CD4-positive, alpha-beta T cell treated with Interleukin-17A for 4 hours (primary cell): ENCODE data around the gene LTF.
A peak's percentile ranks its signal among the peaks of the same experiment; 100 is the strongest.
"Not testable (repeated sequence)": the region's sequence is repeated elsewhere in the genome, so short reads cannot be mapped to it uniquely, and the experiment has no call there.

Experiments
- DNase-seq: peaks from one replicate; pipeline ENCODE4 v3.0.0-alpha.2; 2020; ENCODE audit warnings: mixed read lengths

LTF gene

DNA sequence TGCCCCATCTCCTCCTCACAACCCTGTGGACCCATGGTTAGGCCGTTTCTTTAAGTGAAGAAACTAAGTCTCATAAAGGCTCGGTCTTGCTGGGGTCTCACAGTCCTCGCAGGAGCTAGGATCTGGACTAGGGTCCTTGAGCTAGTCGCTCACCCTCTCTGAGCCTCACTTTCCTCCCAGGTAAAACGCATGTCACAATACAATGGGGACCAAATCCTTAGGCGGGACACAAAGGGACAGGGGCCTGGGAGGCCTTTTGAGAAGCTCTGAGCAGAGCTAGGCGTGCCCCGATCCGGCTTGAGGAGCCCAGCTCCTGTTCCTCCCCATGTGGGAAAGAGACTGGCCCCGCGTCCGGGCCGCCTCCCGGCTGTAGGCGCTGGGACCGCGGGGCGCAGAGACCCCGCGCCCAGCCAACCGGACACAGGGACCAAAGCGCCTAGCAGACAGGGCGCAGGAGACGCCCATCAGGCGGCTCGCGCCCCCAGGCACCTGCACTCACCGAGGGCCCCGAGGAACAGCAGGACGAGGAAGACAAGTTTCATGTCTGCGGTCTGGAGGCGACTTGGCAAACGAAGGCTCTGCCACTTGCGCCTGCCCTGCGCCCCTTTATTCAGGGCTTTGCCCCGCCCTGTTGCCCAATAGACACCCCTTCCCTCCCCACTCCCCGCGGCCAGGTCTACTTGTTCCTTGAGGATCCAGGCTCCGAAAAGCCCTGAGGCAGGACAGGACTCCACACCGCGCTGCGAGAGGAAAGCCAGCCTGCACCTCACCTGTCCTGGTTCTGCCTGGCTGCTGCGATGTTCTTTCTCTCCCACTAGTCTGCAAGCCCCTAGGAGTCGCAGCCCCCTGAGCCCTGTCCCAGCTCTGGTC lies at the start of gene LTF:
Gene LTF, minus strand, starts transcription at position 580 of the 870 bp plus-strand sequence. Its CDS starts 38 bp downstream, at position 542.
- no peak for DNase-seq

DNA sequence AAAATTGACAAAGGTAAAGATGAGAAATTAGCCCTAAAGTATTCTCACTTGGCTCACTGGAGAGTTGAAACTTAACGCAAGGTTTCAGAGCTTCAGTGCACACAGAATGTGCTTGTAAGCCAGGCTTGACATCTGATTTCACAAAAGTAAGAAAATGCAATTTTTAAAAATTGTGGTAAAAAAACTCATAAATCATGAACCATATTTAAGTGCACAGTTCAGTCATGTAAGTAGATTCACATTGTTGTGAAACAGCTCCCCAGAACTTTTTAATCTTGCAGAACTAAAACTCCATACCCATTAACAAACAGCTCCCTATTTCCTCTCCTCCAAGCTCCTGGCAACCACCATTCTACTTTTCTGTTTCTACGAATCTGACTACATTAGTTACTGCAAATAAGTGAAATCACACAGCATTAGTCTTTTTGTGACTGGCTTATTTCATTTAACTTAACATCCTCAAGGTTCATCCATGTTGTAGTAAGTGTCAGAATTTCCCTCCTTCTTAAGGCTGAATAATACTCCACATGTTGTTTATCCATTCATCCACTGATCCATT lies 47.6 kb upstream of the LTF start:
- DNase-seq: no peak

DNA sequence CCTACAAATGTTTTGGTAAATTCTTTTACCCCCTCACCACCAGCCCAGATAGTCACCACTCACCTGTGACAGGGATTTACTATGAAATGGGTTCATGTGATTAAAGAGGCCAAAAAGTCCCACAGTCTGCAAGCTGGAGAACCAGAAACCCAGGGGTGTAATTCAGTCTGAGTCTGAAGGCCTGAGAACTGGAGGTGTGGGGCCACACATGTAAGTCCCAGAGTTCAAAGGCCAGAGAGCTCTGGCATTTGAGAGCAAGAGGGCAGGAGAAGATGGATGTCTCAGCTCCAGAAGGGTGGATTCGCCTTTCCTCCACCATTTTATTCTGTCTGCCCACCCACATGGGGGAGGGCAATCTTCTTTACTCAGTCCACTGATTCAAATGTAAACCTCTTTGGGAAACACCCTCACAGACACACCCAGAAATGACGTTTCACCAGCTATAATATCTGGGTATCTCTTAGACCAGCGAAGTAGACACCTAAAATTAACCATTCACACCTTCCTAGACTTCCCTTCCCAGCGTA lies 45.0 kb upstream of the LTF start:
- no peak for DNase-seq

DNA sequence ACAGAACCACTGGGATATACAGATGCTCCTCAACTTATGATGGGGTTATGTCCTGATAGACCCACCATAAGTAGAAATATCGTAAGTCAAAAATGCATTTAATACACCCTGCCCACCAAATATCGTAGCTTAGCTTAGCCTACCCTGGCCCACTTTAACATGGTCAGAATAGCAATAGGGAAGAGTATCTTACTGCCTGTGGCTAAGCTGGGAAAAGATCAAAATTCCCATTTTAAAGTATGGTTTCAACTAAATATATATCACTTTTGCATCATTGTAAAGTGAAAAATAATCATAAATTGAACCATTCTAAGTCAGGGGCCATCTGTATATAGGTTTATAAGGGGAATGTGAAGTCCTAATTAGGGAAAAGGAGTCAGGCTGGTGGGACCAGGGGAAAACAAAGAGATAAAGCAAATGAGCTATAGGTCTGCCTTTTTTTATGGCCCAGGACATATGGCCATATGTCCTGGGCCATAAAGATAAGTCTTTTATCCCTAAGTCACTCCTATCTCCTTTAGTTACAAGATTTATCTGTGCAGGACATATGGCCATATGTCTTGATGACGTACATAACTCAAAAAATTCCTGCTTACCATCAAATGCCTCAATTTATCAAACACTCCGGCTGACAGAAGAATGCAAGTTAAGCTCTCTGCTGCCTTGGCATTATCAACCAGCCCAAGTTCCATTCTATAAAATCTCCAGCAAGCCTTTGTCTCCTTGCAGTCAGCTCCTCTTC lies 44.3 kb upstream of the LTF start:
- DNase-seq: no peak

DNA sequence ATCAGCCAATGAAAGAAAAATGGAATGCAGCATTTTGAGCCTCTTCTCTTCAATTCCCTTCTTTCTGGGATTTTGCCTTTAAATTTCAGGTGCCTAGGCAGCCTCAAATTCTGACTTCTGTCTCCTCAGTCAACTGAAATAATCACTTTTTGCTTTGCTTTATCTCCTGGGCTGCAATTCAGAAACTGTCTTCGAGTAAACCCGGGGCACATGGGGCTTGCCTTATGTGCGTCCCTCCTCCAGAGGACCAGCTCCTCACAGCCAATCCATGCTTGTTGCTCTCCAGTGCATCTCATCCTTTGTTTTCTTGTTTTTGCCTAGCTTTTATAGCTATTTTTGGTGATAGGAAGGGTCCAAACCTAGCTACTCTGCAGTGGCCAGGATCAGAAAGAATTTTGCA lies 41.8 kb upstream of the LTF start:
- no peak for DNase-seq

DNA sequence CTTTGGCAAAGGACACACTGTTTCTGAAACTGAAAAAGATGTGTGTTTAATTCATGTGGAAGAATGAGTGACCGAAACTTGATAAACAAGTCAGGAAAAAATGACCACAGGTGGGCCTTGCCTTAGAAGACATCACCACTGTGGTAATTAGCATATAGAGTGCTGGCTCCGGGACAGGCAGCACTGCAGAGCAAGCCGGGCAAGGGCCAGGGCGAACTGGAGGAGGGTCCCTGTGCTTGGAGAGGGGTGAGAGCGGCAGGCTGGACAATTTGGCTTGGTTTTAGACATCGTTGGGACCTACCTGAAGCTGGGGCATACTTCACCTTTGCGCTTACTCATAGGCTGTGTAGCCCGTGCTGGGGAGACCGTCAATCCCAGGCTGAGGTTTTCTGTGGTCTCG lies 41.2 kb upstream of the LTF start:
- DNase-seq: no peak

DNA sequence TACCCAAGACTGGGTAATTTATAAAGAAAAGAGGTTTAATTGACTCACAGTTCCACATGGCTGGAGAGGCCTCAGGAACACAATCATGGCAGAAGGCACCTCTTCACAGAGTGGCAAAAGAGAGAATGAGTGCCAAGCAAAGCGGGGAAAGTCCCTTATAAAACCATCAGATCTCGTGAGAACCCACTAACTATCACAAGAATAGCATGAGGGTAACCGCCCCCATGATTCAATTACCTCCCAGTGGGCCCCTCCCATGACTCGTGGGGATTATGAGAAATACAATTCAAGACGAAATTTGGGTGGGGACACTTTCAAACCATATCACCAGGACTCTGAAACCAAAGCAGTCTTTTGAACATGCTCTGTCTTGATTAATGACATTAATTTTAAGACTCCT lies 40.1 kb upstream of the LTF start:
- peak; percentile 26 for DNase-seq

DNA sequence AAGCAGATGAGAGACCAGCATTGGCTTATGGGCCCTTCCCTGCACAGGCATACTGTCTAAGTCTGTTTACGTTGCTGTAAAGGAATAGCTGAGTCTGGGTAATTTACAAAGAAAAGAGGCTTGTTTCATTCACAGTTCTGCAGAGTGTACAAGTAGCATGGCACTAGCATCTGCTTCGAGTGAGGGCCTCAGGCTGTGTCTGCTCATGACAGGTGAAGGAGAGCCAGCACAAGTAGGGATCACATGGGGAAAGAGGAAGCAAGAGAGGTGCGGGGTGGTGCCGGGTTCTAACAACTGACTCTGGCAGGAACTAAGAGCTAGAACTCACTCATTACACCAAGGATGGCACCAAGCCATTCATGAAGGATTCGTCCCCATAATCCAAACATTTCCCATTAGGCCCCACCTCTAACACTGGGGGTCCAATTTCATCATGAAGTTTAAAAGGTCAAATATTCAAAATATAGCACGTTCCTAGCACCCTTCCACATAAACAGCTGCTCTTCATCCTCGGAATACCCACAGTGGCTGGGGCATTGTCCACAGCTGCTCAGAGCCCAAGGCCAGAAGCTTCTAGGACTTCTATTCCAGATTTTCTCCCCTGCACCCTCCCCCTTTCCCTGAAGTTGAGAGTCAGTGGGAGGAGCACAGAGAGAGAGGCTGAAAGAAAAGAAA lies 38.6 kb upstream of the LTF start:
- DNase-seq: no peak

DNA sequence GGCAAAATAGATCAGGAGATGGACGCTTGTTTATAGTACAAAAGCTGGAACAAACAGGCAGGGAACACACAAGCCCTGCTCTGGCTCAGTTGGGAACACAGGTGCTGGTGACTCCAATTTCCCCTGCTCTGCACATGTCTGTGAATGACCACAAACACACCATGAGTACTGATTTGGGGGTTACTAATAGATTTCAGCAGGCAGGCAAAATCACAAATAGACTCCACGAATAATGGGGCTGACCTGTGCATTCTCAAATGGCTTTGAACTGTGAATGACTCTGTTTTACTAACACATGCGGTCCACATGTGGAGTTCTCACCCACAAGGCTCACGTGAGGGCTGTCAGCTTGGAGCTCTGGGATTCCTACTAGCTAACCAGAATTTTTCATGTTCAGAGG lies 37.0 kb upstream of the LTF start:
- no peak for DNase-seq

DNA sequence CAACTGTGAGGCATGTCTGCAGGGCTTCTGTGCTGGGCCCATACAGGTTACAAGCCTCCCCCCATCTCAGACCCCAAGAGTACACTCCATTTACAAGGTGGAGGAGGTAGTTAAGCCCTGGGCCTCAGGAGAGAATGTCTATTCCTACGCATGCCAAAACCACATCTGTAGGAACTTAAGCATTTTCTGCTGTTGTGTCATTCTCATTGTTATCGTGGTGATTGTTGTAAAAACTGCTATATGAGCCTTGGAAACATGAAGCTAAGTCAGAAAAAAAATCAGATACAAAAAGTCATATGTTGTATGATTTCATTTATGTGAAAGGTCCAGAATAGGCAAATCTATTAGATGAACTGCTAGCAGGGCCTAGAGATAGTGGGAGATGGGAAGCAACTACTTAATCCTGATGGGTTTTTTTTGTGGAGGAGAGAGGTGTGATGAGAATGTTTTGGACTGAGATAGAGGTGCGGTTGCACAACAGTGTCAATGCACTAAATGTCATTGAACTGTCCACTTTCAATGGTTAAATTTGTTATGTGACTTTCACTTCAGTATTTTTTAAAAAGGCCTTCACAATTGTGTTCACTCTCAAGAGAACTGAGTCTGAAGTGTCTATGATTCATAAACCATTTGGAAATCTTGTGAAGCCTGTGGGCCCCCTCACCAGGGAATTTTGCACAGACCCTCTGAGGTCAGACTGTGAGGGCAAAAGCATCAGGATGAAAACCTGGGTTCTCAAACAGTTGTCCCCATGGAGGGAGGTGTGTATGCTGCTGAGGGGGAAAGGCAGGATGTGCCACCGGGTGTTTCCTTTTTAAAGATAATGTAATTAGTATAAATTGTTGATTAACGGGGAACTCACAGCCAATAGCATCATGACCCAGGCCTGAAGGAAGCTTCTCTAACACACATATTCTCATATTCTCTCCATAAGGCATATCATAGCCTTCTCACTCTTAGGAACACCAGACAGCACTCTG lies 36.2 kb upstream of the LTF start:
- DNase-seq: no peak

DNA sequence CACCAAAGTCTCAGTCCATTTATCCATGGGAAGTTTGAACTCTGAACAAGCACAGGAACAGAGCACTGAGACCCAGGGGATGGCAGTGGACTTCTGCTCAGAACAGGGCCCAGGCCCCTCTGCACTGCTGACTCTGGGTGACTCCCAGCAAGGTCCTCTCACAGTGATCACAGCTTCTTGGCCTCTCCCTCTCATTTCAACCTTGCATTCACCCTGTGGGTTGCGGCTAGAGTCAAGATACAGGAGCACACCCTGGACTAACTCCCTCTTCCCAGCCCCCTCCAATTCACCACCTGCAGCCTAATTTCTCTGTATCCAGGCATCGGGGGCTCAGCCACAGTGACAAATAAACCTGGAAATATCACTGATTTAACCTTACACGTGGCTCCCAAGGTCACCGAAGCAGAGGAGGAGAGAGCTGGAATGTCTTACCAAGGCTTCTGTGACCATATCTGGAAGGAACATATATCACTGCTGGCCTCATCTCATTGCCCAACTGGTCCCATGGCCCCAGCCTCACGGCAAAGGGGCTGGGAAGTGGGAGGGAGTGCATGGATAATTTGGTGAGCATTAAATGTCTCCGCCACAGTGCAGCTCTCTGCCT lies 34.3 kb upstream of the LTF start:
- DNase-seq: no peak

DNA sequence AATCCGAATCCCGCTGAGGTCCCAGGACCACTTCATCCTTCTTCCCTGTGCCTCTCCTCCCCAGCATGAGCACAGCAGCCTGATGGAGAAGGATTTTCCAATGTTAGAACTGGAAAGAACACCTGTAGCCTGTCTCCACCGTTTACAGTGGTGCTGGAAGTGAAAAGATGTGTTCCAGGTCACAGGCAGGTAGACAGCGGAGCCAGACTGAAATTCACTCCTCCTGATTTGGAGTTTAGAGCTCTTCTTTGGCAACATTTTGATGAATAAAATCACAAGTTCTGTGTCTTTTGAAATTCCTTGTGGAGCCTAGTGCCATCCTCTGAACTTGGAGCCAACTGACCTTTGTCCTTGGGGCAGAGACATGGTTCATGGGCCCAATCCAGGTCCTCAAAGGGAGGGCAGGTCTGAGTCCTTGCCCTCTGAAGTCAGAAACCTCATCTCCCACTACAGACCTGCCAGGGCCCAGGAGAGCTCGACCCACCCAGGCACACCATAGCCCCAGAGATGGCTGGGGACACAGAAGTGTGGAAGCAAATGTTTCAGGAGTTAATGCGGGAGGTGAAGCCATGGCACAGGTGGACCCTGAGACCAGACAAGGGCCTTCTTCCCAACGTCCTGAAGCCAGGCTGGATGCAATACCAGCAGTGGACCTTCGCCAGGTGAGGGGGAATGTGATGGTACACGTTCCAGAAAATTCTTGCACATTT lies 33.0 kb upstream of the LTF start, which contains the start of gene RTP3:
Gene RTP3, plus strand, starts transcription at position 421 of the 710 bp plus-strand sequence. Its CDS starts 87 bp downstream, at position 508.
- no peak for DNase-seq

DNA sequence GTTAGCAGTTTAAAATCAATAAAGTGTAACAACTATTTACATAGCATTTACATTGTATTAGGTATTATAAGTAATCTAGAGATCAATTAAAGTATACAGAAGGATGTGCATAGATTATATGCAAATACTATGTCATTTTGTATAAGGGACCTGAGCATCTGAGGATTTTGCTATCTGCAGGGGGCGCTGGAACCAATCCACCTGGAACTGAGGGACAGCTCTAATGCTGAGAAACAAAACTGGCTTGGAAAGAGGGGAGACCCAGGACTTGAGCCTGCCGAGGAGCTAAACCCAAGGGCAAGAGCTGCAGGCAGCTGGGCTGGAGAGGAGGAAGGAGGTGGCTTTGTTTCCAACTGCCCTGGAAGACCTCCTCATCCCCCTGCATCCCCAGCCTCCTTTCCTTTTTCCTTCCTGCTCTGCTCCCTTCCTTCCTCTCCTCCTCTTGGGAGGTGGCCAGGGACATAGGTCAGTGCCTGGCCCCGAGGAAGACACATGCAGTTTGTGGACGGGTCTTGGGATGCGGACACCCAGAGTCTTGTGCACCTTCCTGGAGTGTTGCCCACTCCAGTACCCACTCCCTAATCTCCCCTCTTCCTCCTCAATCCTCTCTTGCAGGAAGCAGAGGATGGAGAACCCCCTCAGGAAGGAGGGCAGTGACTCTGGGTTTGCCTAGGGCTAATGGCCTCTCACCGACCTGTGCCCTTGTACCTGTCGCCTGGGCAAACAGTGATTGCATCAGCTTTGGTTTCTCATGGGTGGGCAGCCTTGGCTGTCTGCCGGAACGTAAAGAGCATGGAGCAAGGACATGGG lies 32.2 kb upstream of the LTF start:
- DNase-seq: peak; percentile 86

DNA sequence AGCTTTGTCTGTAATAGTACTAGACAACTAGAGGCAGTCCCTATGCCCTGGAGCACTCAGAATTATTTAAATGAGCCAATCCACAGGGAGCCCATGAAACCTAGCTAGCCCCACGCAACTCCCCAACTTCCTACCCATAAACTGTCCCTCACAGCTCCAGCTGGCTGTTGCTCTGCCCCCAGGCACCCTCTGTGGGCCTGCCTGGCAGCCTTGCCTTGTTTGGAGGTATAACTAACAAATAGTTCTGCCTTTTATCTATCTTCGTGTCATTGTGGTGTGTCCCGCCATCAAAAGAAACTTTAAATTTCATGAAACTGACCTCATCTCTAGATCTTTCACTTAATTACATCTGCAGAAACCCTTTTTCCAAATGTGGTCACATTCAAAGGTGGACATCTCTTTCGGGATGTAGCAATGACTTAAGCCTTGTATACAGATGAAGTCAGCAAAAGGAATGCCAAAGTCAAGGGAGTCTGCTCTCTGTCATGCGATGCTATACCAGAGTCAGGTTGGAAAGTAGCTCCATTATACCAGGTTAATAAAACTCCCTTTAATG lies 31.3 kb upstream of the LTF start:
- DNase-seq: no peak

DNA sequence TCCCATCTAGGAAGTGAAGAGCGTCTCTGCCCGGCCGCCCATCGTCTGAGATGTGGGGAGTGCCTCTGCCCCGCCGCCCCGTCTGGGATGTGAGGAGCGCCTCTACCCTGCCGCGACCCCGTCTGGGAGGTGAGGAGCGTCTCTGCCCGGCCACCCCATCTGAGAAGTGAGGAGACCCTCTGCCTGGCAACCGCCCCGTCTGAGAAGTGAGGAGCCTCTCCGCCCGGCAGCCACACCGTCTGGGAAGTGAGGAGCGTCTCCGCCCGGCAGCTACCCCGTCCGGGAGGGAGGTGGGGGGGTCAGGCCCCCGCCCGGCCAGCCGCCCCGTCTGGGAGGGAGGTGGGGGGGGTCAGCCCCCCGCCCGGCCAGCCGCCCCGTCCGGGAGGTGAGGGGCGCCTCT lies 29.8 kb upstream of the LTF start:
- not testable (repeated sequence) for DNase-seq

DNA sequence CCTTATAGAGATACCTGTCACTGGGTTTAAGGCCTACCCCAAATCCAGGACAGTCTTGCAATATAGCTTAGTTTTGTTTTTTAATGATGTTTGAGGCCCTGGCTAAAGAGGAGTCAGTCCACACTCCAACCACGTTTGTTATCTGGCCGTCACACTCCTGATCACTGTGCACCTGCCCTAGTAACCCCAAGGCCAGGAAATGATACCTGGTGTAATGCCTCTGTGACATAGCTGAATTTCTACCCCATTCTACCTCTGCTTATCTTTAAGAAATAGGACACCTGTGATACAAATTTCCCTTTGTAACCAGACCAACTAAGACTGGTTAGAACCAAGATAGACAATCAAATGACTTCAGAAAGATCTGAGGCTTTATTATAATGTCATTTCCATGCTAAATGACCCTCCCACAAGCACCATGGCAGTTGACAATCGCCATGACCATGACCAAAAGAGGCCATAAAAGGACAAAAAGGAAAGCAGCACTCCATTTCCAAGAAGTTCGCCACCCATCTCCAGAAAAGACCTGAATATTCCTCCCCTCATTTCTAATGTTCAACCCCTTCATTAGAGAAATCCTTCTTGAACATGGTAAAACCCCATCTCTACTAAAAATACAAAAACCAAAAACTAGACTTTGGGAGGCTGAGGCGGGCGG lies 28.3 kb upstream of the LTF start:
- no peak for DNase-seq

DNA sequence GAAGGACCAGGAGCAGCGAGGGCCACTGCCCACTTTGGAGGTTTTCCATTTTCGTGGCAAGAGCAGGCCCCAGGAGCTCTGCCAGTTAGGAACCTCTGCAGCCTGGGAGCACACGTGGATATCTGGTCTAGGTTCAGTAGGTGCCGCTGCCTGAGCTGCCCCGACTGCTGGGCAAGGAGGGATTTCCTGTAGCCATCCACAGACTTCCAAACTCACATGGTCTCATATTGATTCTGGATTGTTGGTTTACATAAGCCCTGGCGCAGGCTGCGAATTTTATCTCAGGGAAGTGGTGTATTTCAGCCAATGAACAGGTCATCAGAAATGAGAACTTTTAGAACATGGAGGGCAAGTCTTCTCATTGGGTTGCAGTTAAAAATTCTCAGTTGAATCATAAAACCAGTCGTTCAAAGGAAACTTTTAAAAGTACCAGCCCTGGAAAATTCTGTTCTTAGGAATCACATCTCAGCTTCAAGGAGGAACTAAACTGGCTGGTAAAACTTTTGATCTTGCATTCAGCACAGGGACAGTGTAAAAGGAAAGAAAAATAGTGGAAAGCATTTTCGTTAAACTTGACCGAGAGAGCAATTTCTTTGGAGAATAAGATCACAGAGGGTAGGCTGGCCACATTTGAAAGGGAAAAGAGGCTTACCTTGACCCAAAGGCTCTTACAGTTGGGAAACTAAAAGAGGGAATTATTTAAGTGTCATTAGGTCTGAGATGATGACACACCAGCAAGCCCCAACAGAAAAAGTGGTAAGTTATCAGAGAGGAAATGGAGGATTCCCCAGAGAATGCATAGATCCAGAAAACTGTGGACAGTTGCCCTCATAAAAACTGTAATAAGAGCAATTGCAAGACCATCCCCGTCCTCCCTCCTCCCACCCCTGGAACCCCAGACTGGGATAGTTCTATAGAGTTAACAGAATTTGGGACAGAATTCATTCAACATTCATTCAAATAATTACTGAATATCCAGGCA lies 26.7 kb upstream of the LTF start:
- no peak for DNase-seq
